GM18519 (cell line): ENCODE results near the gene STX18.

Source experiments
- ATAC-seq: cut with Tn5 transposase; IDR thresholded peaks from one replicate; pipeline ENCODE4 v1.9.1; 2021; ENCODE audit warnings: mild to moderate bottlenecking, moderate library complexity; ENCODE audit not compliant: unreplicated experiment, low FRiP score

The STX18 gene

GRCh38 chr4:4455210-4455865, 86.5 kb downstream of the STX18 start:
- ATAC-seq = no peak

GRCh38 chr4:4446434-4446833, 95.4 kb downstream of the STX18 start:
- no peak for ATAC-seq

DNA sequence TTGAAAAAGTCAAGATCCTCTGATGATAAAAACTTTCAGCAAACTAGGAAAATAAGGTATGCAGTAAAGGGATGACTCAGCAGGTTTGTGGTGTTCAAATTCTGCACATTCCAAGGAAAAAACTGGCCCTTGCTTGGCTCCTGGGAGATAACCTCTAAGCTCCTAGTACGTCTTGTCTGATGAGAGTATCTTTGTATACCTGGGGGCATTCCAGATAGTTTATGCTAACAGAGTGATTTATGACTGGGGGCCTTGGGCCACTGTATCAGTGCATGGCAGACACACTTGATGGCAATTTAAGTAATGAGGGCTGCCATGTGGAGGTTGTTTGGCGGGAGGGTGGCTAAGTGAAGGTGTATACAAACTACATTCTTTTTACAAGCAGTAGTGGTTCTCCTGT, 98.0 kb downstream of the STX18 start:
- no peak for ATAC-seq

DNA sequence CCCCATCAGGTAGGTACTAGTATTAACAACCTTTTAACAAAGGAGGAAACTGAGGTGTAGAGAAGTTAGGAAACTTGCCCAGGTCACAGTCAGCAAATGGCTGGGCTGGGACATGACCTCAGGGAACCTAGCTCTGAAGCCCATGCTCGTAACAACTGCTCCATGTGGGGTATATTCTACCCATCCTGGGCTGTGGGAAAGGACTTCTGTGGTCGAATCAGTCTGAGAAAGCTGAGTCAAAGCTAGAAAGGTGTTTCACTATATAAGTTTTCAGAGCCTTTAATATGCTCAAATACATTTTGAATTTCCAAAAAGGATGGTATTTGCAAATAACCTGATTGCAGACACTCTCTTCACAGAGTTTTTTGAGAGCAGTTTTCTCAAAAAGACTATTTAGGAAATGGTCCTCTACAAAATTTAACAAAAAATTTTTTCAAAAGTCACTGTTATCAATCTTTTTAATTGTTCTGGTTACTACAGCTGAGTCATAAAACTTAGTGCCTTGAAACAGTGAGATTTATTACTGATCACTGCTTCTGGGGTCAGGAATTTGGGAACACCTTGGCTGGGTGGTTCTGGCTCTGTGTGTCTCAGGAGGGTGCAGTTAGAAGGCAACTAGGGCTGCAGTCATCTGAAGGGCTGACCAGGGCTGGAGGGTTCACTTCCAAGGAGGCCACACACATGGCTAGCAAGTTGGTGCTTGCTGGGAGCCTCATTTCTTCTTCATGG, 101.4 kb downstream of the STX18 start:
- ATAC-seq = no peak

DNA sequence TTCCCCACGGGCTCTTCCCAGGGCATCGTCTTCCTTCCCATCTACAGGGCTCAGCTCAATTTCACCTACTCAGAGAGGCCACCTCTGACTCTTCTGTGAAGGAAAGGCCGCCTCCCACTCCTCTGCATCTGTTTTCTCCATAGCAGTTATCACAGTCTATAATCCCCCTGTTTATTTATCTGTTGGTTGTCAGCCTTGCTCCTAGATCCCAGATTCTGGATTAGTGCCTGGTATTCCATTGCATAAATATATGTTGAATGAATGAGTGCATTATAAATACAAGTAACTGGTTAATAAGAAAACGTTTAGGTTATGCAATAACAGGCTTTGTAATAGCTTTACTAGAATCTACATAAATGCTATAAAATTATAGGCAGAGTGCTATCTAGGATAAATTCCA, 102.1 kb downstream of the STX18 start:
- no peak for ATAC-seq

DNA sequence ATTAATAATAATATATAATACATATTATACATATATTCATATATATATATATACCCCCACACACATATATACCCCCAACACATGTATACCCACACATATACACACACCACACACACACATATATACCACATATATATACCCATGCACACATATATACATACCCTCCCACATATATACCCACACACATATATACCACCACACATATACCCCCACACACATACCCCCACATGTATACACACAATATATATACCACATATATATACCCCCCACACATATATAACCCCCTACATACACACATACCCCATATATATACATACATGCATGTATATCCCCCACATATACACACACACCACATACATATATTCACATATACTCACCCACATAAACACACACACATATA, 103.0 kb downstream of the STX18 start:
- ATAC-seq = no peak

GRCh38 chr4:4437798-4438470, 103.9 kb downstream of the STX18 start:
- no peak for ATAC-seq

DNA sequence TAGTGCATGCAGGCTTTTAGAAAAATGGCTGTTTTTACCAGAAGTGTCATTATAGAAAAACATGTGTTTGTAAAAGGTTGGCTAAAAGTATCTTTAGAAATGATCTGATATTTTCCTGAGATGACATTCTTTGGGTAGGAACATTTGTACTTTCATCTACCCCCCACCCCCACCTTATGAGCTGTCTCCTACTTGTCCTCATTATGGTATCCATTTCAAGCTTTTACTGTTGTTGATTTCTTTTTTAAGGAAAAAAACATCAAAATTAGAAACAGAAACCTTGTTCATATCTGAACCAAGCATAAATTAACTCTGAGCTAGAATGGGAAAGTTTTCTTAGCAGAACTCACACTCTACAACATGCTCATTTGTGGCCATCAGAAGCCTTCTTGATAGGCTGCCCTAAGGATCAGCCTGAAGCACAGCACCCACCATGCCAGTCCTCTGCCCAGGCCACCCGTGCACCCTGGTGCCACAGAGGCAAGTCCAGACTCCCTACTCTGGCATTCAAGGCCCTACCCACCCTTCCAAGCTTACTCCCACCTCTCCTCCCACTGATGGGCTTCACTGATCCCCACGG, 105.5 kb downstream of the STX18 start:
- no peak for ATAC-seq

GRCh38 chr4:4433941-4434340, 107.9 kb downstream of the STX18 start:
- no peak for ATAC-seq

- no peak for ATAC-seq
Observed at GRCh38 chr4:4432341-4433125, 109.3 kb downstream of the STX18 start.

DNA sequence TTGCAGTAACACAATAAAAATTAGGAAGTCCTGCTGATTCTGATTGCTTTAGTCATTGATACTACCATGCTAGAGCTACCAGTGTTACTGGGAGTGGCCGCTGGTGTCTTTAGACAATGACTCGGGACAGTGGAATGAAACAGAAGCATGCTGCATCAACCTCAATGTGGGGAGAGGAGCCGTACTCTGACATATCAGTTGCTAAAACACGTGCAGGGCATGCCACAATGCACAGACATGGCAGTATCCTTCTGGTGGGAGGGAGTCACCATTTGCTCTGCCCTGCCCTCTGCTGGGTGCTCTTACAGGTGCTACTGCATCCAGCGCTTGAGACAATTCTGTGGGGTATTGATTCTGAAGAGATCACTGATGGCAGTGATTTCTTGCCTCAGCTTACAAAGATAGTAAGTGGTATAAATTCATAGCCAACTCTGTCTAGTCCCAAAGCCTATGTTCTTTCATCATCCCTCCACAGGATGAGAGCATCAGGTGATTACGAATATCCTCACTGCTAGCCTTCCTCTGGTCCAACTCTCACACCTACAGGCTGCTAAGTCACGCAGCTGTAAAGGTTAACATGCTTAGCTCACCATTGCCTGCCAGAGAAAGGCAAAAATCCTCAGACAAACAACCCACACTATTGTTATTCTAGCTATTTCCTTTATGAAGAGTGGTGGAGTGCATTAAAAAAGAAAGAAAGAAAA, 111.2 kb downstream of the STX18 start:
- no peak for ATAC-seq

DNA sequence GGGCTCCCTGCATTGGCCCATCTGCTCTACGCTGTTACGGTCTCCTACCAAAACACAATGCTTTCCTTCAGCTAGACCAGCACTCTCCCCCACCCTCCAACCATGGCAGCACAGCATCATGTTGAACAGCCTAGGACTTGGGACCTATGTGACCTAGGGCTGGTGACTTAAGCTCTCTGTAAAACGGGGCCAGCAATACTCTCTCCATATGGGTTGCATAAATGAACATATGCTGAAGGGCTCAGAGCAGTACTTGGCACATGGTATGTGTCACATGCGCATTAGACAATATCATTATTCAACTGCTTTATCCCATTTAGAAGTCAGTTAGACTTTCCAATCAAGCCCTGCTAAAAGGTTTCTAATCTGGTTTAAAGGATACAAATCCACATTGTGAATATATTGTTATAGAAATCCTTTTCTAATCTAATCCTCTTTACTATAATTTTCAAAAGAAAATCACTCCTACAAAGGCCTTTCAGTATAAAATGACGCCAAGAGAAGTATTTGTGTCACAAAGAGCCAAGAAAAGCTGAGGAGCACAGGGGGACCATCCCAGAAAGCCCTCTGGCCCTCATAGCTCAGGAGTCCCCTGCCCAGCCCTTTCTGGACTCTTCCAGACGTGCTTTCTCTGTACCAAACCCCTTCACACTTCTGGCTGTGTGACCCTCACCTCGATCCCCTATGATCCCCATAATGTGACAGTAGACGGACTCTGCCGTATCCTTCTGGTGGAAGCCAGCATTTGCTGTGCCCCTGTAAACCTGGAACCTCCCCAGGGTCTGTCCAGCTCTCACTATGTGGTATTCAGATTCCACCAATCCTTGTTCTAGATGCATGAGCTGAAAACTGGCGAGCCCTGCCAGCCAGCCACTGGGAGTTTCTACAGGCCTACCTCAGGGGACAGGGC, 112.6 kb downstream of the STX18 start:
- no peak for ATAC-seq

DNA sequence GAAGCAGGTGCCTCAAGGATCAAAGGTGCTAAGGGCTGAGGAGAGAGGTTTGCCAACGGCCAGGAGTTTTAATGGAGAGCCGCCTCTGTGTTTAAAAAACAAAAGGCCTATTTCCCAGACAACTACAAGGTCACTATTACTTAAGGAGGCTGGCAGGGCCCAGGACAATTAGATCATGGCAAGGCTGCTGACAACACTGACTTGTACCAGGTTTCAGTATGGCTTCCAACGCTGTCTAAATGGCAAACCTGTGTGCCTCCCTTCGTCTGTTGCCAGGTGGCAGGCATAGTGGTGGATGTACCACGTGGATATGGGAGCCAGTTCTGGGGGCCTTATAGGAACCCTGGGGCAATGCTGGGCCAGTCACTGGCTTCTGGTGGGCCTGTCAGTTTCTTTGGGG, 114.0 kb downstream of the STX18 start:
- no peak for ATAC-seq

DNA sequence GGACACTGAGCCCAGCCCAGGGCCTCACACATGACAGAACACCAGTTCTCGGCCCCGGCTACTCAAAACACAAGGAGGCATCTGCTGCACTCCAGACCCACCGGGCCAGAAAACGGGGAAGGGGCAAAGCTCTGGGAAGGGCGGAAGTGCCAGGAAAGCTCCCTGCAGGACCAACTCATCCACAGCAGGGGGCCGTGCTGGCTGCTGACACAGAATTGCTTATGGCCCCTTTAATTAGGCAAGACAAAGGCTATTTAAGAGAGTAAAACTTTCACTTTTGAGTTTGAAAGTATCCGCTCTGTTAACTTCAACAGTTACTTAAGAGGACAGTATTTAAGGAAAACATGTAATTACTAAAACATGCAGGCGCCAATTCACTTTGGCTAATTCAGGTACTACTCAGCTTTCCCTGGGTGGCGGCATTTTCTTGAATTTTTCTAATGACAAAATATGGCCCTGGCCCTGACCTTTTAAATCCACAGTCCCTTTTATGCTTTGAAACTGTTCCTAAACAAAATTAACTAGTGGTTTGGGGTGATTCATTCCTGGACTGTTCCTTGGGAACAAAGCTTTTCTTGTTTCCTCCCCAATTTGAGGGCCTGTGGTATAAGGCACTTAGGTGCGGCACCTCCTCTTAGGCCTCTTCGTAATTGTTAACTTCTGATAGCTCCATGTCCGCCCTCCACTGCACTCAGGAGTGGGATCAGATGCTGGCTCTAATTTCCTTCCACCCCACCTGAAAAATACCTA, 114.6 kb downstream of the STX18 start:
- no peak for ATAC-seq

GRCh38 chr4:4426511-4427120, 115.2 kb downstream of the STX18 start:
- no peak for ATAC-seq

GRCh38 chr4:4425696-4426095, 116.2 kb downstream of the STX18 start:
- no peak for ATAC-seq

GRCh38 chr4:4425119-4425690, 116.6 kb downstream of the STX18 start:
- ATAC-seq = no peak
